BJ (cell line): ENCODE results near the gene TRPM2. TPM values are rescaled to one million over a fixed set of nuclear protein-coding genes. Genes with fewer than 3 reads are reported as not detected.

ENCODE experiments used
- CTCF ChIA-PET: fragments of 350-600 bp; formaldehyde crosslinking; extraction: SDS; loops from one replicate; lab custom pipeline; 2021; ENCODE audit warnings: antibody characterized with exemption, inconsistent platforms; lab: Yijun Ruan, JAX
- POLR2A ChIA-PET: fragments of 300-600 bp; sonication (Branson Sonifier 250); formaldehyde crosslinking; extraction: SDS; loops from one replicate; lab custom pipeline; 2021; ENCODE audit warnings: antibody characterized with exemption; lab: Charles Lee
- DNase-seq: peaks from one replicate; pipeline ENCODE4 v3.0.0-alpha.2; 2011; ENCODE audit warnings: low read depth
- H3K27me3 ChIP-seq: 2 replicates; pipeline ENCODE4 v1.6.0; 2011; ENCODE audit warnings: low read length; ENCODE audit not compliant: control insufficient read depth, insufficient read depth
- H3K36me3 ChIP-seq: 2 replicates; pipeline ENCODE4 v1.5.1; 2011; ENCODE audit warnings: low read length; ENCODE audit not compliant: control insufficient read depth, insufficient read depth
- H3K4me3 ChIP-seq: 2 replicates; pipeline ENCODE4 v1.5.1; 2011; ENCODE audit warnings: low read depth, mild to moderate bottlenecking, control low read depth, low read length
- CTCF ChIP-seq: IDR thresholded peaks from 2 replicates; pipeline ENCODE4 v1.5.1; 2011; ENCODE audit warnings: low read depth, mild to moderate bottlenecking, control low read depth, inconsistent platforms, low read length, moderate library complexity; ENCODE audit not compliant: insufficient read depth
- polyA plus RNA-seq: library from polyadenylated mRNA; depleted of rRNA; stranded (reverse); fragments of >200 nt; gene quantifications from 2 replicates; pipeline ENCODE4 v1.2.3, GENCODE V29; 2011

TRPM2 gene
- polyA plus RNA-seq, 1 experiment: not detected

- POLR2A ChIA-PET: no interaction called here
- Histone ChIP-seq H3K36me3 (no peaks in the 10 kb centered on the region), H3K4me3 (no peak overlapping the region), H3K27me3 (no peaks in the 10 kb centered on the region)
- TF ChIP-seq CTCF: no peak
- CTCF ChIA-PET: interaction anchor here (1.3 to 1.4 kb wide), 2 partner anchors 13 to 37 kb away, joined by 3 read pairs; no protein-coding TSS in a partner anchor
- no peak for DNase-seq
Measured at GRCh38 chr21:44450402-44450801, 97.0 kb downstream of the TRPM2 start.

- Histone ChIP-seq H3K4me3 (no peak overlapping the region), H3K36me3 (no peaks in the 10 kb centered on the region), H3K27me3 (no peaks in the 10 kb centered on the region)
- POLR2A ChIA-PET: no interaction called here
- DNase-seq: no peak
- CTCF ChIA-PET: interaction anchor here (1.3 to 1.4 kb wide), 2 partner anchors 14 to 37 kb away, joined by 3 read pairs; no protein-coding TSS in a partner anchor
- no peak for TF ChIP-seq CTCF
Measured at GRCh38 chr21:44450999-44451398, 97.6 kb downstream of the TRPM2 start.

- no peak overlapping the region for H3K4me3 ChIP-seq
- H3K36me3 ChIP-seq: no peaks in the 10 kb centered on the region
- ChIA-PET CTCF (no interaction called here), POLR2A (no interaction called here)
- no peak for TF ChIP-seq CTCF
- no peaks in the 10 kb centered on the region for H3K27me3 ChIP-seq
- DNase-seq: no peak
Measured at GRCh38 chr21:44453120-44453519, 99.7 kb downstream of the TRPM2 start.

- Histone ChIP-seq H3K36me3 (no peaks in the 10 kb centered on the region), H3K4me3 (no peak overlapping the region), H3K27me3 (no peaks in the 10 kb centered on the region)
- DNase-seq: no peak
- ChIA-PET POLR2A (no interaction called here), CTCF (no interaction called here)
- no peak for TF ChIP-seq CTCF
Measured at GRCh38 chr21:44454058-44454457, 100.6 kb downstream of the TRPM2 start.

GRCh38 chr21:44454747-44455523 lies 101.5 kb downstream of the TRPM2 start, which contains the start of gene LRRC3:
TSS of gene LRRC3 (plus strand) at chr21:44455510. CDS start at chr21:44456645, 1,135 bp downstream.
- no peaks in the 10 kb centered on the region for H3K27me3 ChIP-seq
- ChIA-PET CTCF (no interaction called here), POLR2A (no interaction called here)
- DNase-seq: peak; percentile 3
- peak within 1 kb of the TSS; percentile 57 for H3K4me3 ChIP-seq
- no peak for TF ChIP-seq CTCF
- no peaks in the 10 kb centered on the region for H3K36me3 ChIP-seq
